ENCODE measurements around the gene NDUFS1.
A peak's percentile ranks its signal among the peaks of the same experiment; 100 is the strongest.
"Not testable (repeated sequence)": the region's sequence is repeated elsewhere in the genome, so short reads cannot be mapped to it uniquely, and the experiment has no call there.

Gene NDUFS1

DNA sequence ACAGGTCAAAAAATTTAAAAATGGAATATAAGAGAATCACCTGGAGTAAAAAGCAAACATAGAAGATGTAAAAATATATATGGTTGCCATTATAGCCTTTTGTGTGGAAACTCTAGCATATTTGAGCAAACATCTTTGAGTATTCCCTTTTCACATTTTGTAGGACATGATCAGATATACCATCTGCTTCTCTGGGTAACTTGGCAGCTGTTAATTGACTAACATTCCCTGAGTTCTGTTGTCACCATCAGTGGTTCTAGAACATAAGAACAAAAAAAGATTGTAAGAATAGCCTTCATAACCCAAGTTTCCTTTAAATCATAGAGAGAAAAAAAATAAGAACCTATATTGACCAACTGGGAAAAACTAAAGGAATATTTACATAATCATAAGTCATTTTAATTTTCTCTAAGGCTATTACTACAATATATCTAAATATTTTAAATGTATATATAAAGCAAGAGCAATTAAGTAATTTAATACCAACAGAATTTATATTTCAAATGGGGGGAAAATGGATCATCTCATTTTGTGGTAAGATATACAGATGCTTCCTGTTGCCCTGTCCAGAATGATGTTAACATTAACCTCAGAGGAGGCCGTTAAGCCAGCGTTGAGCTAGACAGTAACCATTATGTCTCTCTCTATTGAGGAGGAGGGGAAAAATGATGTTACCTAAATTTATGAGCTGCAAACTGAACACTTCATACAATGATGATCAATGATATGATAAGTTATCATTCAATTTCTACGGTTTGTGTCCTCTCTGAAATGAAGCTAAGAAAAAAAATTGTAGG, 63.5 kb downstream of the NDUFS1 start:
- no peak for DNase-seq

DNA sequence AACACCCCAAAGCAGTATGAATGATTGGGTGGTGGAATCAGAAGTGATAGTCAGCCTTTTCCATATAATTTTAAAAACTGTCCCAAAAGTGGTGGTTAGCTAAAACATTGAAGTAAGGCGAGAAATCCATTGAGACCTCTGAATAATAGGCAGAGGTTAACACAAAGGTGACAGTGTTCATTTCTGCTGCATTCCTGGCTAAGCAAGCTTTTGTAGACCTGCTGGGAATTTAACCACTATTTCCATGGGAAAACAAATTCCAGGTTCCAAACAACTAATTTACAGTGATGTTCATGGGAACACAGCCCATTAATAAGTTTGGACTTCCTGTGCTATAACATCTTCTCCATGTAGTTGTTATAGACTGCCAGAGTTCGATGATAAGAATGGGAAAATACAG, 66.9 kb downstream of the NDUFS1 start:
- DNase-seq: no peak

DNA sequence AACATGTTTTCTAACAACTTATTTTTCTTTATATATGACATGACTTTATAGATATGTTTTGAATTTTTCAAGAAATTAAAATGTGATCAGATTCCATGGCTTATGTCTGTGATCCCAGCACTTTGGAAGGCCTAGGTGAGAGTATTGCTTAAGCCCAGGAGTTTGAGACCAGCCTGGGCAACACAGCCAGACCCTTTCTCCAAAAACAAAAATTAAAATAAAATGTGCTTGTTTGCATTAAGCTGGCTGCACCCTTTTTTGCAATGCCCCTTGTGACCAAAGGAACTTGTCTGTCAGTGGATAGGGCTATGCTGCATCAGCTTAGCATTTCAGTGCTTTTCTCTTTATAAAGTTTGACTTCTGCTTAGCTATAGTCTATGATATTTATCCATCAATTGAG, 71.0 kb downstream of the NDUFS1 start:
- DNase-seq: no peak

DNA sequence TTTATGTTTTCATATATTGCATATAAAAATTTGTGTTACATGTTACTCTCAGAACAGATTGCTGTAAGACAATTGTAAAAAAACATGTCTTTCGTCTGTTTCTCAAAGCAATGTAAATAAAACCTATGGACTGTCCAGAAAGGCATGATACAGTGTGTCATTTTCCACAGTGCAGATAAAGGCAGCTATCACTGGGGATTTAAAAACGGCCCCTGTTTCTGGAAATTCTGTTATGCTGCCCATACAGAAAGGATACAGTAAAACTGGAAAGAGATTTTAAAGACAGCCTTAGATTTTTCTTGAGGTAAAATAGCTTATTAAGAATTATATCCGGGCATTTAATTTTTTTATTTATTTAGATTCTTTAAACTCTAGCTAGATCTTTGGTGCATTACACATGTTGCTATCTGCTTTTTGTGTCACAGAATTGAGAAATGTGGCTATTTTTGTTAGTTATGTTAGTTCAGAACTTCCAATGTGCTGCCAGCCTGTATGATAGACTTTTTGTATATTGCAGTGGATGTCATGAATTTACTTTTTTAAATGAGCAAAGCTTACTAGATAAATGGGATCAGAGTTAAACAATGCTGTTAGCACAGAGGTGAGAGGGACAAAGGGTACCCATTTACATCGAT, 72.4 kb downstream of the NDUFS1 start:
- no peak for DNase-seq

DNA sequence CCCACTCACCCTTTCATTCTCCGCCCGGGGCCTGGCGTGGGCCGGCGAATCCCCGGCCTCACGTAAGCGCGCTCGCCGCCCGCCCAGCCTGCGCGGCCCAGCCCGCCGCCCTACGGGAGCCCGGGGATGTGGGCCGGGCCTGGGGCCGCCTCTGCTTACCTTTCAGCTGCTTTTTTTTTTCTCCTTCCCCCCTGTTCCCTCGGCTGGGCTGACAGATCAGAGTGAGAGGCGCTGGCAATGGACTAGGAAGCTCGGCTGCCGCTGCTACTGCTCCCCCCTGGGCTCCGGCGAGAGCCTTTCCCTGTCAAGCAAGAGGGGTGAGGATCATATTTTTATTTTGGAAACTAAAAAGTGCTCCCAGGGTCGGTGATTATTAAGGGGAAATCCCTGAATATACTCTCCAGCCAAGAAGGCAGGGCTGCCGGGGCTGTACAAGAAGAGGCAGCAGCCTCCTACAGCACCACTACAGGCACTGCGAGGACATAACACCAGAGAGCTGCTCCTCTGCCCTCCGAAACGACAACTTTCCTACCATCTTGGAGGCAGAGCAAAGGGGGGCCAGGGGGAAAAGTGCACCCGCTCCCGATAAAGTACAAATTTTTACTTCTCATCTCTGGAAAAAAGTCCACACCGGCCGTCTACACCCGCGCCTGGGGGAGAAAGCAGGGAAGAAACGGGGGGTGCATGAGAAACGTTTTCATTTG, 73.3 kb downstream of the NDUFS1 start, which contains the start of gene INO80D:
Gene INO80D (minus strand): TSS at position 433 of the 704 bp plus-strand sequence. CDS start 23,158 bp downstream, outside the sequence.
- DNase-seq: peak; percentile 53

DNA sequence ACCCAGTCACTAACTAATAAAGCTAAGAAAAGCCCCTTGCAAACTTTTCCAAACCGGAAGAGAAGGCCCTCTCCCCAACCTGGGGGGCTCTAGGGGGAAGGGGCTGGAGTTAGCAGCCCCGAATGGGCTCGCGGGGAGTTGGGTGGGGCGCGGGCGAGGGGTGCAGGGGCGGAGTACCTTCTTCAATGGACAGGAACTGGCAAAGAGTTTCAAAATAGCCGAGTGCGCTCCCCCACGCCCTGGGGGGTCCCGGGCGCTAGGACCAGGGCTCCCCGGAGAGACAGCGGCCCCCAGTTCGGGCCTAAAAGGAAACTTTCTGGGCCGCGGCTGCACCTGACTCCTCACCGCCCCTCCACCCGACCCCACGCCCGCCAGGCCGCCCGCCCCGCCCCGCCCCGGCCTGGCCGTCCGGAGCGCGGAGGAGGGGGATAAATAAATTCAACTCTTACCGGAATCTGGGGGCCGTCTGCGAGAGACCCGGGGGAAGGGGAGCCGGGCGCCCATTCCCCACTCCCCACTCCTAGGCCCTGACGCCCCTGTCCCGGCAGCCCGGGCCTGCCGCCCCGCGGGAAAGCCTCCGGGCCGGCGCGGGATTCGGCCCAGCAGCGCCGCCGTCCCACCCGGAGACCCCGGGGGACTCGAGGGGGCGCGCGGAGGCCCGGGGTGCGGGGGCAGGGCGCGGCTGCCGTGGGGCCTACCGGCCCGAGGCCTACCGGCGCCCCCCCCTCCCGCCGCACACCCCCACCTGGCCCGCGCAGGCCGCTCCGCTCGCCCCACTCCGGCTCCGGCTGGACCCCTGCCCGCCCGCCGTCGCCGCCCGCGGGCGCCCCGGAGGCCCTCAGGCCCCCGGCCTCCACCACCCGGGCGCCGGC, 74.1 kb downstream of the NDUFS1 start:
- no peak for DNase-seq

DNA sequence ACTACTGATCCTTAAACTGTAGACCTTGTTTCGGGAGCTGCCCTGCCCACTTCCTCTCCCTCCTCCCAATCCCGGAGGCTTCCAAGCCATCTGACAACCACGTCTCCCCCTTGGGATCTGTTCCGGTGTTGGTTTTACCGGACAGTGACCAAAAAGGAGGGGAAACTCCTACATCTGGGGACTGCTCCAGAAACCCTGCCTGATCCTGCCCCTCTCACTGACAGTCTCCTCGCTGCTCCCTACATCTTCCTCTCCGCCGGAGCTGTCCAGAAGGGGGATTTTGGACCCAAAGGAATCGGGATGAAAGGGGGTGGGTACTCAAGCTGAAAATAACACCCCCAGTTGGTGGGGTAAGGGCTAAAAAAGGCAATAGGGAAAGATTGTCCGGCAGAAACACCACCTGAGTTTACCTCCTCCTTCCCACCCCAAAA, 74.8 kb downstream of the NDUFS1 start:
- no peak for DNase-seq

DNA sequence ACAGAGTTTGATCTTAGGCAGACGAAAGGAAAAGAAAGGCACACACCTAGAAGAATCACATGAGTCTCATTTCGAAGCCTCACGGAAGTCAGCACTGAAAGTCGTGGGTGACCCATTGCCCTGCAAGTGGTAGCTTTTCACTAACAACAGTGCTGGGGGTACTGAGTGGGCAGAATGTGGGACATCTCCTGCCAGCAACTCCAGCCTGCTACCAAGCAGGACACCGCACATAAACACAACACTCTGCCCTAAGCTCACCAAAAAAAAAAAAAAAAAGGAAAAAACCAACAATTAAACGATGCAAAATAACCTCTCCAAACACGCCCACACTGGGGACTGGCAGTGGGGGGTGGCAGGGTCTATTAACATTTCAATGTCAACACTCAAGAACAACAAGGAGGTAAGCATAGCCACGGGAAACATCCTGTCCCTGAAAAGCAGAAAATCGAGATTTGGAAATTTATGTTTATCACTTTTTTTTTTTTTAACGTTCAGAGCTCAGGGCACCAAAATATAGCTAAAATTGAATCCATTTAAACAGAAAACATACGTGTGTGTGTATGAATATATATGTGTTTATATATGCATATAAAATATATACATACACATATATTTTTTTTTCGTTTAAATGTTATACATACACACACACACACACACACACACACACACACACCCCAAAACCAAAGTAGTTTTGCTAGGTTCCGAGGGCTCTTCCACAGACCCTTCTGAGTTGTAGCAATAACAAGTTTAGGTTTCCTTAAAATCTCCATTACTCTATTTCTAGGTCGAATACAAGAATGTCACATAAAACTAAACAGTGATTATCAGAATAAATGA, 75.4 kb downstream of the NDUFS1 start:
- DNase-seq: no peak

DNA sequence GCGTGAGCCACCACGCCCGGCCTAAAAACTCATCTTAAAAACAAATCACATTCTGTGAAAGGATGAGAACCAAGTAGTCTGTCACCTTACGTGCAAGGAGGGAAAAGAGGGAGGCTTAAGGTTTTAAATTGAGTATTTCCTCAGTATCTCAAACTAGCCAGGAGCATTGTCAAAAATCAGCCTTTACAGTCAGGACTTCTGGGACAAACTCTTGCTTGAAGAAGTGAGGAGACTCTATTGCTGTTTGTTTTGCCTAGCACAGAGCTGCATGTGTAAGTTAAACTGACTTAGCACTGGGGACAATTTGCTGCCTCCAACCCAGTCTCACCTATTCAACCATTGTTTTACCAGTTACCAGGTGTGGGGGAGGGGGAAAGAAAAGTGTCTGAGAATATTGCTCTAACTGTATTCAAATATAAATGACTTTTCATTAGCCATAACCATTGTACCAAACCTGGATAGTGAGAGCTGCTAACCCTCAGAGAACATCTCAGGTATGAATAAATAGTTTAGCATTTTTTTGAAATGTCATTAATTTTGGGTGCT, 76.9 kb downstream of the NDUFS1 start:
- no peak for DNase-seq

DNA sequence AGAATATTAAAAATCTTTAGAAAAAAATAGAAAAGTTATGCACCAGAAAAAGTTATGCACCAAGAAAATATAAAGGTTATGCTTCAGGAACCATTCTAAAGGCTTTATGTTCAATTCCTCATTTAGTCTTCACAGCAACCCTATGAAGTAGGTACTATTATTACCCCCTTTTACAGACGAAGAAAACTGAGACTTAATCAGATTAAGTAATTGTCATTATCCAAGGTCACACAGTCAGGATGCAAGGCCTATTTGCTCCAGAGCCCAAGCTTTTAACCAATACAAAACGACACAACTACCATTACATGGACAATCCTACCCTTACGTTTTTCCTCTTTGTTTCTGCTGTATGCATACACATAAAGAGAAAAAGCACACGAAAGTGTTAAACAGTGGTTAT, 78.3 kb downstream of the NDUFS1 start:
- no peak for DNase-seq

DNA sequence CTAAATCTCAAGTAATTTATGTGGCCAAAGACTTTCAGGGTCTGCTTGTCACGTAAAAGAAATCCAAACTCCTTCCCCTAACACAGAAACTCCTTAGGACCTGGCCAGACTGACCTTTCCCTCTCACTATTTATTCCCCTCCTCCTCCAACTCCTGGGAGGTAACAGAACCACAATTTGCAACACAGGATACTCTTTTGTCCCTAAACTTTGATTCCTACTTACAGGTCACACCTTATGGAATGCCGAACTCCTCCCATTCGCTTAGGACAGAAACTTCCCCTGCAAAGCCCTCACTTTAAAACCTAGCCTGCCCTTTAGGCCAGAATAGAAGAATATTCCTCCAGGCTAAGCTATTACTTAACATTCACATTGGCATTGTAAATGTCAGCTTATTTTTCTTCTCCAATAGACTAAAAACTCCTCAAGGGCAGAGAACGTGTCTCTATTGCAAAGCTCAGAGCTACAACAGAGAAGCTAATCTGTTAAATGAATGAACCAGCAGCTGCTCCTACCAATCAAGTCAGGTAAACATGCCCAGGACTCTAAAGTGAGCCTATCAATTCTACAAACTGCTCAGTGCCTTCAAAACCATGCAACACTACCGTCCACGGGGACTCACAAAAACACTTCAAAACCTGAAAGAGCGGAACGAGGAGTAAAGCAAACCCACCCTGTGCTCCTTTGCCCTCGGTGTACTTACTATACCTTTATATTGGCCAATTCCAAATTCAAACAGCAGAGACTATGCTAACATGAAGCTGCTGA, 79.4 kb downstream of the NDUFS1 start:
- no peak for DNase-seq

DNA sequence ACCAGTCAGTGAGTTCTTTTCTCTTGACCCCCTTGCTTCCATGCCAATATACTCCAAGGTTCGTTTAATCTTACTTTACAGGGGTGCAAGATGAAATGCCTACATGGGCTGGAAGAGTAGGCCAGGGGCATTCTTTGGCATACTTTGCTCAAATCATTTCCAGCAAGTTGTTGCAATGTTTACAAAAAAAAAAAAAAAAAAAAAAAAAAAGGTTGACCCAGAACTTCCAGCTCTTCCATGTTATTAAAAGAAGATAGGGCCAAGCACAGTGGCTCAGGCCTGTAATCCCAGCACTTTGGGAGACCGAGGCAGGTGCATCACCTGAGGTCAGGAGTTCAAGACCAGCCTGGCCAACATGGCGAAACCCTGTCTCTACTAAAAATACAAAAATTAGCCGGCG, 81.4 kb downstream of the NDUFS1 start:
- DNase-seq: not testable (repeated sequence)

DNA sequence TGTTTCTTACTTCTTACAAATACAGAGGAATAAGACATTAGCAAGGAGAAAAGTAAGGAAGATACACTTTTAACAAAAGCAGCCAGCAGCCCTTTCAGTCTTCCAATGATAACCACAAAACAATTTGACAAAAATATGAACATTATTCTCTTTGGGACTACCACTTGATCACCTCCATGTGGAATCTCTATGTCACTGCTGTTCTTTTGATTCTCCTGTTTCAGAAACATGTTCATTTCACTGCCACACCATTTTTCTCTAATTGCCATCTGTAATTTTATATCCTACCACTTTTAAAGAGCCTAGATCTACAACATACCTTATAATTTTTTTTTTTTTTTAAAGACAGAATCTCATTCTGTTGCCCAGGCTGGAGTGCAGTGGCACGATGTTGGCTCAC, 84.1 kb downstream of the NDUFS1 start:
- DNase-seq: no peak

DNA sequence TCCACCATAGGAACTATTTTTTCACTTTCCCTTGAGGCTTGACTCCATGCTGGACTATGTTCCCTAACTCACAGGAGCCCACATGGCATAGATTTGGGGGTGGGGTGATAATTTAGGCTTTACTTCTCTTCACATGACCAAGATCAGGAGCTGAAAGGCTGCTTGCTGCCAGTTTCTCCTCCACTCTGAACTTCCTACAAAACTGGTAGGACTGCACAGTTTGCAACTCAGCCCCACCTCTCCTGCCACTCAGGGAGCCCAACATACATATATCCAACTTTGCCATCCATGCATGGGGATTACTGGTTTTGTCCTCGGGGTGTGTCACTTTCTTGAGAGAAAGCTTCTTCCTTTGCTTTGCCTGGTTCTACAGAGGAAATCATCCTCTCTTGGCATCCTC, 87.4 kb downstream of the NDUFS1 start:
- no peak for DNase-seq

DNA sequence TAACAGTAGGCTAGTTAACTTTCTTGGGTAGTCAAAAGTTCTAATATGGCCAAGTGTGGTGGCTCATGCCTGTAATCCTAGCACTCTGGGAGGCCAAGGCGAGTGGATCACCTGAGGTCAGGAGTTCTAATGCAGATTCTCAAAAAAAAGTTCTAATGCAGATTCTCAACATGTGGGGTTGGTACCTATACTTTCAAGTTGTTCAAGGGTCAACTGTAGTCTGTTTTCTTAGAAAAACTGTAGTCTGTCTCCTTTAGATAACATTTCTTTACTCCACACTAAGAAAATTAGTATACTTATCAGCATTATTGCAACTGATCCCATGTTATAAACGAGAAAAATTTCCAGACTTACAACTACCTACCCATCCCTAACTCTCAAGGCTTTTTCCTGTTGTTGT, 89.8 kb downstream of the NDUFS1 start:
- no peak for DNase-seq

DNA sequence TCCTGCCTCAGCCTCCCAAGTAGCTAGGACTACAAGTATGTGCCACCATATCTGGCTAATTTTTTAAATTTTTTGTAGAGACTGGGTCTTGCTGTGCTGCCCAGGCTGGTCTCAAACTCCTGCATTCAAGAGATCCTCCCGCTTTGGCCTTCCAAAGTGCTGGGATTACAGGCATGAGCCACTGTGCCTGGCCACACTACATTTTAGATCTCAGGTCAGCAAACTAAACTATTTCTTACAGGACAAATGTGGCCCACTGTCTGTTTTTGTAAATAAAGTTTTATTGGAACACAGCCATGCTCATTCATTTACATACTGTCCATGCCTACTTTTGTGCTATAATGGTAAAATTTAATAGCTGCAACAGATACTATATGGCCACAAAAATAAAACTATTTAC, 91.0 kb downstream of the NDUFS1 start:
- no peak for DNase-seq
